Measurements from ENCODE around the gene SLC38A4.

The SLC38A4 gene

DNA sequence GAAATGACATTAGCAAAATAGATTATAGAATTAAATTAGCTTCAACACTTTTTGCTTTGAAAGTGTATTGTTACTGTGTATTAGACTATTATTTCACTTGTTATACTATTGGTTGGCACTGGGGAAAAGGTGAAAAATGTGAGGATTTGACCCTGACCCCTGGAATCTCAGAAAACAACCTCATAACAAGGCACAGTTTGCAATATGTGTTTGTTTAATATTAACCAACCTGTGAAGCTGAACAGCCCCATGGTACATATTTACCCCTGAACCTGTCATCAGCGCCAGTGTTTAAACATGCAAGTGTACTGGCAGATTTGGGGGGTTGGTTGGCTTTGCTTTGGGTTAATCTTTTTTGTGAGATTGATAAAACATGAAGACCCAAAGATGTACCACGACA, 11.7 kb downstream of the SLC38A4 start:
- DNase-seq = no peak

DNA sequence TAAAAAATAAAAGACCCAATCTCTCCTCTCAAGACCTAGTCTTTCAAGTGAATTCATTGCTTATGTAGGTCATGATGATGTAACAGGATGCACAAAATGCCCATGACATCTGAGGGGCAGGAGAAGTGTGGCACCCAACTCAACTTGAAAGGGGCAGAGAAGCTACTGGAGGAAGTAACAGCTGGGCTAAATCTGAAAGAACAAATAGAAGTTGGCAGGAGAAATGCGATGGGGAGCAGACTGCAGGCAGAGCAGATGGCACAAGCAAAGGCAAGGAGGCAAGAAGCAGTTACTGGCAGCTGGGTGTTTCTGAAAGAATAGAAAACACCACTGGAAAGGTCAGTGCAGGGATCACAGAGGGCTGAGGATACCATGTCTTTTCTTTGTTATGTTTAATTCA, 14.6 kb downstream of the SLC38A4 start:
- DNase-seq = no peak

DNA sequence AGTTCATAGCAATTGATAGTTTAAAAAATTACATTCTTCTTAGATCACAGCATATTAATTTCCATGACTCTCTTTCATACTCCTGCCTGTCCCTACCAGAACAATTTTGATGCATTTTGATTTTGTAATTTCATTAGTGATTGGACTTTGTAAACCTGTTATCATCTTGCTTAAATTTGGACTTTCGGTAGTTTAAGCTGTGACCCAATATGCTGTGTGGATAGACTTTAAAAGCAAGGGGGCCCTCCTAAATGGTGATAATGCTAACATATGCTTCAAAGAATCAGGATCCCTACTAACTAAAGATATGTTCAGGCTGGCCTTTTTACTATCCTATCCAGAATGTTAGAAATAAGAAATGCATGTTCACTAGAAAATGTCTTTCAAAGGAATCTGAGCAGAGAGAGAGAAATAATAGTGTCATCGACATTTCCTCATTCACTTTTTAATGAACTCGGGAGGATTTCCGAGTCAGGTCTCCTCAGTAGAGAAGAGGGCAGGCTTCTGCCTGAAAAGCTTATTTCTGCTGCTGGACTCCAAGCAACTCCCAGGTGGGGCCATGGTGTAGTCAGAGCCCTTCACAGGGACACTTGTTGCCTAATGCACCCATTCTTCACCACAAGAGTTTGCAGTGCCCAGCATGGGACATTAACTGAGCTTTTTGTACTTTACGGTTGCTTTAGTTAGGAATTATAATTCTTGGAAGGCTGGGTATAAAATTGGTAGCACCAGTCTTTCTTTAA, 16.7 kb downstream of the SLC38A4 start:
- DNase-seq = no peak

DNA sequence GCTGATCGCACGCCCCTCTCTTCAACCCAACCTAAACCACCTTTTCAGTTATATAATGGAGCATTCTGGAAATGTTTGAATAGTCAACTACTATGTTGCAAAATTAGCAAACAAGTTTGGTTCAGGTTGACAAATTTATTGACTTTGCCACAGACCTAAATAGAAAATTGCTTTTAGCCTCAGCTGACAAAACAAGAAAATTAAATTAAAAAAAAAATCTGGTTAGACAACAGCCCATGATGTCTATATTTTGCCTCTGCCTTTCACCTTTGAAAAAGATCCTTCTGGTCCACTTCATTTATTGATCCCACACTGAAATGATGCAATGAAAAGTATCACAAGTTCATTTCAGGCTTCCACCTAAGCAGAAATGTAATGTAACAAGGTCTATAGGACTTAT, 17.5 kb downstream of the SLC38A4 start:
- no peak for DNase-seq

DNA sequence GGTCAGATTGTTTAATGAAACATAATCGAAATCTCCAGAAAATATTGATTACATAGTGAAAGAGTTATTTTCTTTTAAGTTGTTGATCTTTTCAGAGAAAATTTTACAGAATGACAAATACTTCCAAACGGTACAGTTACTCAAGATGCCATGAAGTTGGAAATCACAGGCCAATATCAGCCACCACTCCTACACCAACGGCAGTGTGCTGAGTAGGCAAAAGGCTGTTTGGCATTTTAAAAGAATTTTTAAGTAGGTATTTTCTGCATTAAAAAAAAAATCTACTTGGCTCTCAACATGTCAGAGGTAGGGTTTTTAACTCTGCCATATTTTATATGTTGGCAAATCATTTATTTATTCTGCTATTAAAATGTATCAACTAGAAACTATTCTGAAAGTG, 21.7 kb downstream of the SLC38A4 start:
- DNase-seq = no peak

DNA sequence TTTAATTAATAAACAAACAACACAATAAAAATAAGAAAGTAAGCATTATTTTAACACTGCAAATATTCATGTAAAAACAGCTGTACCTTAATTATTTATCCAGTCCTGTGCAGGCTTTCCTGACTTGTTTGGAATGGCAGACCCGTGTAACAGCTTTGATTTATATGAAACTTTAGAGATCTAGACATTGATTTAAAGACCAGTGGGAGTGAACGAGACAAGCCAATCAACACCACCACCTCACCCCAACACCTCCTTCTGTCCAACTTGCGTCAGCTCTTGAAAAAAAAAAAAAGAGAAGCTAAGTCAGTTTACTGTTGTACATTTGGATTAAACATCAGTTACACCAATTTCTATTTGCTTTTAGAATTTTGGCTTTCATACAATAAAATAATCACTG, 22.3 kb downstream of the SLC38A4 start:
- no peak for DNase-seq

DNA sequence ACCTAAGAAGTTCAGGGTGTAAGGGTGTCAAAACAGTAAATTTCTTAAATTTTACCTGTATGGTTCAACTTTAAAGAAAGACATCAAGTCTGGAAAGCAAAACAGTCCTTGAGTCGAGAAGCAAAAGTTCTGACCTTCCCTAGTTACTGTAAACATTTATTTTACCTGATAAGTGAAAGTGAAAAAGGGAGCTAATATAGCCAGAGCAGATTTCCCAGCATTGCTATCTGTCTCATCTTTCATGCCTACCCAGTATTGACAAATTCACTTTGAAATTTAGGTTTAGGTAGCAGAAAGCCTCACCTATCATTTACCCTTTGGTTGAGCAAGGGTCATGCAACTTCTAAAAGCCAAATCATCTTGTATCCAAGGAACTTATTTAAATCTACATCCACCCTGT, 24.5 kb downstream of the SLC38A4 start:
- no peak for DNase-seq

DNA sequence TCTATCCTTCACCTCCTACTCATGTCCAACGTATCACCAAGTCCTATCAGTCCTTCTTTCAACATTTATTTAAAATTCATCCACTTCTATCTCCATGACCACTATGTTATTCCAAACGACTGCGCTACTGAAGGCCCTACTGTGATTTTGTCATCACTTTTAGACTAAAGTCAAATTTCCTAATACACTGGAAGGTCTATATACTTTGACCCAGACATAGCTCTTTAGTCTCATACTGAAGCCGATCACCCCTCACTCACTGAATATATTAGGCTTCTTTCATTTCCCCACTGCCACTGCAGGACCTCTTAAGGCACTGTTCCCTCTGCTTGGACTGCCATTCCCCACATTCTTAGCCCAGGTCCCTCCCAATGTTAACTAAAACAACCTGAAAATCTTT, 25.6 kb downstream of the SLC38A4 start:
- no peak for DNase-seq

DNA sequence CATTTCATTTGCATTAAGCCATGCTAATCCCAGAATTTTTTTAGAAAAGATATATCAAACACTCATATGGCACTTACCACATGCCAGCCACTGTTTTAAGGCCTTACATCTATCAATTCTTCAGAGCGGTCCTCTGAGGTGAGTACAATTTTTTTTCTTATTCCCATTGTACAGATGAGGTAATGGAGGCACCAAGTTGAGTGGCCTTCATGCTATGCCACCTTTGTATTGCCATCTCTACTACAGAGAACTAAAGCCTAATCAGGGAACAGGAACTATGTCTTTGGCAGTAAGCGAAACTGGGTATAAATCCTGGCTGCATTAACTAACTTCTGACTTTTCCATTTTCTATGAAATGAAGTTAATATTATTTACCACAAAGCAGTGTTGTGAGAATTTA, 27.1 kb downstream of the SLC38A4 start:
- DNase-seq = no peak

DNA sequence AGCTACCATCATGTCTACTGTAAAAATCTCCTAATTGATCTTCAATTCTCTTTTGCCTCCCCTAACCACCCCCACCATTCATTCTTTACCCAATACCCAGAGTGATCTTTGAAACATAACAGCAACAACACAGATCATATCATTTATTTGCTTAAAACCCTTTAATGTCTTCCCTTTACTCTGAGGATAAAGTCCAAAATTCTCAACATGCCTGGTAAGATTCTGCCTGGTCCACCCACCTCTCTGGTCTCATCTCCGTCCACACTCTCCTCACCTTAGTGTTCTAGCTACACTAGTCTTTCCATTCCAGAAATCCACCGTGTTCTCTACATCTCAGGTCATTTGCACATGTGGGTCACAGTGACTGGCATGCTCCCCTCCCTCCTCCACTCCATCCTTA, 27.7 kb downstream of the SLC38A4 start:
- DNase-seq = no peak

DNA sequence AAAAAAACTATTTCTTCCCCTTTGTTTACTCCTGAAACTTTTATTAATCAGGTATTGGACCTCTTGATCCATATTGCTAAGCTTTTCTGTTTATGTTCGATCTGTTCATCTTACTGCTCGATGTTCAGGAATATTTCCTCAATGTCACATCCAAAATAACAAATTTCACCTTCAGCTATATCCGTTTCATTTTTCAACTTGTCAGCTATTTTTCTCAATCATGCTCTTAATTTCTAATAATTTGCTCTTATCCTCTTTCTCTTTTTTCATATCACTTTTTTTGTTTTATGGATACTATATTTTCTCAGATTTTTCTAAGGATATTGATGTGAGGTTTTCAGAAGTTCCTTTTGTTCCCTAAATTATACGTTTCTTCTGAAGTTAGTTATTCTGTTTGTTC, 29.8 kb downstream of the SLC38A4 start:
- no peak for DNase-seq

DNA sequence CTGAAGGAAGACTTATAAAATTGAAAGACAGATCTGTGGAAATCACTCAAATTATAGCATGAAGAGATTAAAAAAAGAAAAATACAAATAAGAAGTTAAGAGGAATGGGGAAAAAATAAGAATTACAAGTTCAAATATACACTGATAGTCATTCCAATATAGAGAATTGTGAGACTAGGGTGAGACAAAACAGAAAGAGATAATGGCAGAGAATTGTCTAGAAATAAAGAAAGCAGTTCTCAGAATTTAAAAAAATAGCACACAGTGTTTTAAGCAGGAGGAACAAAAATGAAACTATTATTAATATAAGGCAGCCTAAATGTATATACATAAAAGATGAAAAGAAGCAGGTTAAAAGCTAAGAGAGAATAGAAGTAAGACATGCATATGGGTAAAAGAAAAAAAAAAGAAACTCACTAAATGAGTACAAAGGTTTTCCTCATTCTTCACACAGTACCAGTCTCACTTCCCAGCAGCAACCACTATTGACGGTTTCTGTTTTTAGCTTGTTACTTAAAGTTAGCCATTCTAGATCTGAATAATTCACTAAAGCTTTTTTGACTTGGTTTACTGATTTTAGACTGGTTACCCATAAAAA, 31.1 kb downstream of the SLC38A4 start:
- no peak for DNase-seq

DNA sequence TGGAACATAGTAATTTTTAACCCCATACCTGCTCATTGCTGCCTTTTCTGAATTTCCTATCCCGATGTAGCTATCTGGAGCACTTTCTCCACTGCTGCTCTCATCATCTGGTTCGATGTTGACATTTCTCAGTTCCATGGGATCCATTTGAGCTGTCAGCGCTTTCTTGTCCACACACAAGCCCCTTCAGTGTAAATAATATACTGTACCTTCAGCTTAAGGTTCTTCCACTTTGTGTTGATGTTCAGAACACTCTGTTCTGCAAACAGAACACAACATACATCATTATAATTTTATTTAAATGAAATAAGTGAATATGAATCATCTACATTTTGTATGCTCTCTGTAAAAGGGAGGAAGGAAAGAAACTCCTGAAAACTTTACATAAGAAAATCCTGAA, 32.9 kb downstream of the SLC38A4 start:
- DNase-seq = no peak

DNA sequence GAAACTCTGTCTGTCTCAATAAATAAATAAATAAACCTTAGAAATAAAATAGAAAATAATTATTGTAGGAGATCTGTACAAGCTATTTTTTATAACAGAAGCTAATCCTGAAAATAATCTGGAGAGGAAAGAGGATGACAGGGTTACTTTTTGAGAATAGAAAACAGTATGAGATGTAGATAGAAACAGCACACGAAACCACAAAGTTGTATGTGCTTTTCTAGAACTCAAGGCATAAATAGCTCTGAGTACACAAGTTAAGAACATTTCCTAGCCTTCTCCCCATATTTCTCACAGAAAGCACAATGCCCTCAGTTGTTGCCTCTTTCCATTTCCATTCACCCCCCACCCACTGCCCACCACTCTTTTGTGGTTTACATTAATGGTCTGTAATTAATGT, 35.7 kb downstream of the SLC38A4 start:
- no peak for DNase-seq

DNA sequence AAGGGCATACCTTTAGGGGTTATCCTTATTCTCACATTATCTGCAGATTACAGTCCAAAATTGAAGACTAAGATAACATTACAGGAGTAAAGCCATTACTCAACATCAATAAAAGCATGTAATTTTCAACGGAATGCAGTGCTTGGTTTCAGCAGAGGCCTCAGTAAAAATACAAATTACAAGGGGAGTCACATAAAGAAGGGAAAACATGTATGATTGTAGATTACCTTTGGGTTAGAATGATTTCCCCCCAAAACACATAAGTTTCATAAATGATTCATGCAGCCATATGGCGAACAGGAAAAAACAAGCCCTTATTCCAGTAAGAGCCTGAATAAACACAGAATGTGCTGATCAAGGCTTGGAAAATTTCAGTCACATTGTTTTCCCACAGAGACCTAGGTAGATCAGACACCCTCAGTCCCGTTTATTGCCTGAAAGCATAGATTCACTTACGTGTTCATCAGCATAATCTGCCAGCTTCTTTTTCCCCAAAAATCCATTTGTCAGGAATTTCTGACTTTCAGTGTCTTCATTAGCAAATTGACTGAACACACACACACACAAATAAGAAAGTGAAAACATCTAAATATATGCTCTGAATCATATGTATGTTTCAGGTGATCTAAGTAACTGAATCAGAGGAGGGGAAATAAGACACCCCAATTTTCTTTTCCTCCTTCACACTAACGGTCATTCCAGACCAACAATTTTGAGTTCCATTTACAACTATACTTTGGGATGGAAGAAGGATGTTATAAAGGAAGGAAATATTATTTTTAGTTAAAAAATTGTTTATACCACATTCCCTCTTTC, 37.5 kb downstream of the SLC38A4 start:
- peak; percentile 39 for DNase-seq

DNA sequence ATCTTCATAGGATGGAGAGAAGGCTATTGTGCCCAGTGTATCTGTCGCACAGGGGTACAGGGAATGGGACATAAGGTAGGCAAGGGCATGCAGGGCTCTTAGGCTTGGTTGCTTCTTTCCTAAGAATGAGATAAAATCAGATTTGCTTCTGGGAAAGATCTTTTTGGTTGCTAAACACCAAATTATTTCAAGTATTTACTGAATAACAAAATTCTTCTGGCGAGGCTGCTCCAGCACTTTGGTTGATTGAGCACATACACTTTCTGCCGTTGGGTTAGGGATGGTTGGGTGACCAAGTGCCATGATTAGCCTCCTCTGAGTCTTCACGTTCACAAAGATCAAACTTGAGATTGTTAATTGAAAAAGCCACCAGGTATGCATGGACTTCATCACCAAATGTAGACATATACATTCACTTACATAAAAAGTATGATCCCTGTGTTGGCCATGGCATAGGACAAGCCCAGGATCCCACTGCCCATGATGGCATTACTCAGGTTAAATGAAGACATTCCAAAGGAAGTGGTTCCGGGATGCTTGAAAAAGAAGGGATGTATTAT, 38.2 kb downstream of the SLC38A4 start:
- DNase-seq = peak; percentile 61

DNA sequence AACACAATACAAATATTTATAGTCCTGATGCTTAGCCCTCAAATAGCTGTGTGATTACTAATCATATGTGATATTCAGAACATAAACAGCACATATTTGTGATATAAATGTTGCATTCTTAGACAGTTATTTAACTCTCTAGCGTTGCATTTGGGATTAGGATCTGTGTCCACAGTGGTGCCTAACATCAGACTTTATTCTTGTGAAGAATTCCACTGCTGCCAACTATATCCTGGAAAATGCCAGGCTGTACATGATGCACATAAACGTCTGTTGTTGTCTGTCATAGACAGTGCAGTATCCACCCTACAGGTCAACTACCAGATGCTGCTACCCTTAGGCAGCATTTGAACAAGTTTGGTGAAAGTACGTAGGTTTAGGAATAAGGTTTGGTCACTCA, 39.0 kb downstream of the SLC38A4 start:
- peak; percentile 93 for DNase-seq

DNA sequence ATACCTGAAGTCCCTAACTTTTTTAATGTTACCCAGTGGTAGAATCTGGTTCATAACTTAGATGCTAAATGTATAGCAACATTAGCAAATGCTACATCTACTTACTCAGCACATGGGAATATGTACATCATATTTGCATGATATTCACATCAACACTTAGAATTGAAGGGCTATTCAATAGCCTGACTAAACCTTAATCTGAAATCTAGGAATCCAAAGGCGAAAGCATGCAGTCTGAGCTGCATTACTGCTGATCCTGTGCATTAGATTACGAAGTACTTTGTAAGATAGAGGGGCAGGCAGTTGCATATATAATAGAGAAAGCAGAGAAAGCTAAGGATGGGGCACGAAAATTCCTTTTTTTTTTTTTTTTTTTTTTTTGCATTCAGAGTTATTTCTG, 40.4 kb downstream of the SLC38A4 start:
- peak; percentile 40 for DNase-seq

DNA sequence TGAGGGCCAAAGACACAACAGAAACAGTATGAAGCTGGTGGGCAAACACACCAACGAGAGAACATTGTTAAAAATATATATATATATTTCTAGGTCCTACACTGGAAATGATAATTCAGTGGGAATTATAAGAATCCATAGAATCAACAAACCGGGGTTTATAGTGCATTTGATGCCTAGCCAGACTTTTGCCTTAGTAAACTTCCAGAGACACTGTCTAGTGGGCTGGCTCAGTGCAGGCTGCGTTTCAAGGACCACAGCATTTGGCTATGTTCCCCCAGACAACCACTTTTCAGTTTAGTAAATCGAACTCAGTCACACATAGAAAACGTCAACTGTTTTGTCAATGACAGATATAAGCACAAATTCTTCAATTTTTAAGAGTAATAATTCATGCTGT, 41.9 kb downstream of the SLC38A4 start:
- DNase-seq = peak; percentile 81

DNA sequence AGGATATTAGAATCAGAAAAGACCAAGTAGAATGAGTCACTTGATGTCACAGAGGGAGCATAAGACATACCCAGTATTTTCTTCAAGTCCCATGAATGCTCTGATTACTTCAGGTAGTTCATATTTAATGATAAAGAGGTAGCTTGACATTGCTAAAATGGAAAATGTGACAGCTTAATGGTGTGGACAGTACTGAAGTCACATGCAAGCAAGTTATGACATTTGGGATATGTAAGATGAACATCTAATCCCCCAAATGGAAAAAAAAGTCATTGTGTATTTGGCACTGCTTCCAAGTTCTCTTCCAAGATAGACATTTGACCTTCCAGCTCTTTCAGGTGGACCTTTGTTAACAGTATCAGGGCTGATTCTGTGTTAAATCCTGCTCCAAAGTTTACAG, 45.9 kb downstream of the SLC38A4 start:
- DNase-seq = no peak

DNA sequence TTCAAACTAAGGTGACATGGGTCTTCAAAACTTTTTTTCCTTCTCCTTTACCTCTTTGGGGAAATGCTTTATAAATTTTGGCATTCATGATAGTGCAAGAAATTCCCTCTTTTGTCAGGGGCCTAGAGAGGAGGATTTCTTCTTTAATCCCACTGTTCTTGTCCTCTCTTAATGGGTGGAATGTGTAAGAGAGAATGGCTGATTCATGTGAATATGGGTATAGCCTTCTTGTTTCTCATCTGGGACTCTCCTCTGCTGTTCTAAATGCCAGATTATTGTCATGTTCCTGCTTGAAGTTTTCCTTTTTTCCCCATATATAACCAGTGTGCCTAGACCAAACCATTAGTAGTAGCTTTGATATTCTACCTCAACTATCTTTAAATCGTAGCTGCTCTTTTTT, 46.7 kb downstream of the SLC38A4 start:
- DNase-seq = no peak

DNA sequence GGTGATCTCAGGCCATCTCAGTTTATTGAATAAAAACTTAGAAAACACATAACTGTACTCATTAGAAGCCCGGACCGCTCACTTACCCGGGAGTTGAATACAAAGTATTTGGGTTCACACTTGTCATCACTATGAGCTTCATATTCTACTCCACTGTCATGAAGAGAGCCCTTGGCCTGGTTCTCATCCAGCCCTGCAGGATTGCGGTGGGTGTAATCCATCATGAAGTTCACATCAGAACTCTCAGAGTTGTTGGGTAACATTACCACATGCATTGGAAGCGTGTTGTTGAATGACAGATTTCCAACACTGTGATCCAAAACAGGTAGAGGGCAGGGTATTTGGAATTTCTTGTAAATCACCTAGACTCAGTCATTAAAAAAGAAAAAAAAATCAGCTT, 47.4 kb downstream of the SLC38A4 start:
- DNase-seq = no peak

DNA sequence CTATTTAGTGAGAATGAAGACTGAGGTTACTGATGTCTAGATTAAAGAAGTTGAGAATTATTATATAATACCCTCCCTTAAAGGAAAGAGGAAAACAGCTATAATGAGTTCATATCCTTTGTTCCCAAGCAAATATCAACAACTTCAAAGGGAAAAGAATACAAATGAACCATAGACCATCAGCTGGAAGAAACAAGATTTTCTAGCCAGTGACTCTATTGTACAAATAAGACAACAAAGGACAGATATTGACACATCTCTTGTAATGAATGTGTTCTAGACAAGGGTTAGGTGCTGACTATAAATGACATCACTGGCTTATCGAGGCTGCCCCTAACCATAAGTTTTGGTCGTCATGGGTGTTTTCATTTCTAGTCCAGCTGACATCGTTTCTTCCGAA, 48.2 kb downstream of the SLC38A4 start:
- no peak for DNase-seq

DNA sequence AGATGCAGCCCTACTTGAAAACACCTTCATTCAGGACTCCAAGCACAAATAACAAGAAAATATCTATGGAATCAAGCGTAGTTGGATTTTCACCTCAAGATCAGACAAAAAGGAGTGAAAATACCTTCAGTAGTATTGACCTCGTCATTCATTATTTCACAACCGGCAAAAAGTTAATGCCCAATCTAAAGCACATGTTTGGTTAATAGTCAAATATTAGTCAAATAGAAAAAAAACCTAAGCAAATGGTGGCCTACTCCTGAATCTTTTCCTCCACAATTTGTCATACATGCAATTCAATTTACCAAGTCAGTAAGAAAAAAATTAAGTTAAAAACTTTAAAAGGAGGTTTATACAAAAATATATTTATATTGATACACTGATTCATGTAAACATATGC, 50.0 kb downstream of the SLC38A4 start:
- DNase-seq = no peak
